ENCODE measurements around the gene ARPP19.
"Not testable (repeated sequence)": the region's sequence is repeated elsewhere in the genome, so short reads cannot be mapped to it uniquely, and the experiment has no call there.

The ARPP19 gene

DNA sequence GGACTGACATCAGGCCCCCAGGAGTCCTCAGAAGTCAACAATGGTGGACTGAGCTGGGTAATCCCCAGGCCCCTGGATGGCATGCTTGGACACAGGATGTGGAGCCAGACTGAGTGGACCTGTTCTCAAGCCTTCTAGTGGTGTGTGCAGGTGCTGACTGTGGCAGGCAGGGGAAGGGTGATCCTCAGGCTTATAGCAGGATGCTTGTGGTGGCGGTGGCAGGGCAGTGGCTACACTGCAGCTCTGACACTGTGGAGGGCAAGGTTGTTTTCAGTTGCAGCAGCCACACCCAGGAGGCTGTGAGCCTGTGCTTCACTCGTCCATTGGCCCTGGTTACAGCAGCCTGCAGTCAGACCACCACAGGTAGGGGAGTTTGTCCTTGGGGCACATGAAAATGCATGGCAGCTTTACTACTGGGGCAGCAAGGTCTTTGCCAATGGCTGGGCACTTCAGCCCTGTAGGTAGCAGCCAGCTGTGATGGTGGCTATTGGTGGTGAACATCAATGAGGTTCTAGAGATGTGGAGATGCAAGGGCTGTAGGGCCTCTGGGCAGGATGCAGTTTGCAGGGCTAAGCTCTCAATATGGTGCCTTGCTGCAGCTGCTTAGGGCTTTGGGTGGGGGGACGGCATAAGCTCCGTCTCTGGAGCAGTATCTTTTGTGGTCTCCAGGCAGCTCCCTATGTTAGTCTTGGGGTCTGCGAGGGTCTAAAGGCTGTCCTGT lies 22.6 kb downstream of the ARPP19 start:
- no peak for DNase-seq

DNA sequence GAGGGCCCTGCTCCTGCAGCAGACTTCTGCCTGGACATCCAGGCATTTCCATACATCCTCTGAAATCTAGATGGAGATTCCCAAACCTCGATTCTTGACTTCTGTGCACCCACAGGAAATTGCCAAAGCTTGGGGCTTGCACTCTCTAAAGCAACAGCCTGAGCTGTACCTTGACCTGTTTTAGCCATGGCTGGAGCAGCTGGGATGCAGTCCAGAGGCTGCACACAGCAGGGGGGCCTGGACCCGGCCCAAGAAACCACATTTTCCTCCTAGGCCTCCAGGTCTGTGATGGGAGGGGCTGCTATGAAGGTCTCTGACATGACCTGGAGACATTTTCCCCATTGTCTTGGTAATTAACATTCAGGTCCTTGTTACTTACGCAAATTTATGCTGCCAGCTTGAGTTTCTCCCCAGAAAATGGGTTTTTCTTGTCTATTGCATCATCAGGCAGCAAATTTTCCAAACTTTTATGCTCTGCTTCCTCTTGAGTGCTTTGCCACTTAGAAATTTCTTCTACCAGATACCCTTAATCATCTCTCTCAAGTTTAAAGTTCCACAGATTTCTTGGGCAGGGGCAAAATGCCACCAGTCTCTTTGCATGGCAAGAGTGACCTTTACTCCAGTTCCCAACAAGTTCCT lies 28.3 kb downstream of the ARPP19 start:
- DNase-seq = no peak

DNA sequence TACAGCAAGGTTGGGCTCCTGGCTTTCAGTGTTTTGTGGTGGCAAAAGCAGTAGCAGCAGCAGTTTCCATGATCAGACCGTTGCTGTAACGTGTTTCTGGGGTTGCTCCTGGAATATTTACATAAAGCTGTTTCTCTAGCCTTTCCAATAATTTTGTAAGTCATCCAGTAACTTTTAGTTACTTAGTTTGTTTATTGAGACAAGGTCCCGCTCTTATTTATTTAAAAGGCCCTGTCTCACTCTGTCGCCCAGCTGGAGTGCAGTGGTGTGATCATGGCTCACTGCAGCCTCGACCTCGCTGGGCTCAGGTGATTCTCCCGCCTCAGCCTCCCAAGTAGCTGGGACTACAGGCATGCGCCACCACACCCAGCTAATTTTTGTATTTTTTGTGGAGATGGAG lies 31.4 kb downstream of the ARPP19 start:
- no peak for DNase-seq

DNA sequence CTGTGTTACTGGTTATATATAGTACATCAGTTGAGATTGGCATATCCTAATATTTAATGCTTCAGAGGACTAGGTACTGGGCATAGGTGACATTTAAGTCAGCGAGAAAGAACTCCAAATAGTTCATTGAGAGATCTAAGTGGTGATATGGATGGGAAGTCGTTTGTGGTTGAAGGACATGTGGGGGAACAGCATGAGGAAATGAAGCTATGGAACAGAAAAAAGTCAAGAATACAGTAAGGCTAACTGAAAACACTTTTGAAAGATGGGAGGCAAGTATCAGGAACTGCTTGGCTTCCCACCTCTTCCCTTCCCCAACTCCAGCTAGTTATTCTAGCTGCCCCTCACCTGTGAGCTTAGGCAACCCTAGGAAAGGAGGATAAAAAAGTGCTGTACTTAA lies 36.4 kb downstream of the ARPP19 start:
- DNase-seq = no peak

DNA sequence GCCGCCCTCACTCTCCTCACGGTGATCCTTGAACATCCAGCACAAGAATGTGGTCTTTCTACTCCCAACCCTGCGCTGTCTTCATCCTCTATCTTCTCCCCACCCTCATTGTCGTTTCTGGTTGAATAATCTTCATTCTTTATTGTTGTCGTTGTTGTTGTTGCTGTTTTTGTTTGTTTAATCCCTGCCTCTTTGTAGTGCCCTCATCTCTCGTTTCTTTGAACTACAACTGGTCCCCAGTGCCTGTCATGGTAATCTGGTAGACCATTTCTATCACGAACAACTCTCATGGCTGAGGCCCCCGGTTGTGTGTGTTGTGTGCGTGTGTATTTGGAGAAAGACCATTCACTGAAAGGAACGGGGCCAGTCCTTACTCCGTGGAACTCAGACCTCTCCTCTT lies 38.9 kb downstream of the ARPP19 start:
- DNase-seq = no peak

DNA sequence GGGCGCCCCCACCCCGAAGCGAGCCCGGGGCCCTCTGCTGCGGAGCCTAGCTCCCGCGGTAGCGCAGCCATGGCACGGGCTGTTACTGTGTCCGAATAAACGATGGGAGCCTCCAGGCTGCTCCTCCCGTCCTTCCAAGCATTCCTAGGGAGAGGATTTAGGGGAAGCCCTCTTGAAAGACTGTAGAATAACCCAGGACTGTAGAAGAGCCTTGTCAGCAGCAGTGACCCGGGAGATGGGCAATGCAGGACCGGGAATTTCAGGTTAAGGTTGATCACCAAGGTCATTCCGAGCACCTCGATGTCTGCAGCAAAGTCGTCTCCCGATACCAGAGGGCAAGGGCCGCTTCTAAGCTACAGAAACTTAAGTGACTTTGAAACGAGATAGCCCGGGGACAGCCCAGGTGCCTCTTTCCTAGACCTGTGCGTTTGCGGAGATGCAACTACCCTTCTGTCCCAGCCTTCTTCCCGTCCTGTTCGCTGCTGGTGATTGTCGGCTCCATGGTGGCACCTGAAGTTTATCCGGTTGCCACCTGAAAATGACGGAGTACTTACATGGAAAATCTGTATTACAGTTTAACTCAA lies 39.4 kb downstream of the ARPP19 start:
- DNase-seq = no peak

DNA sequence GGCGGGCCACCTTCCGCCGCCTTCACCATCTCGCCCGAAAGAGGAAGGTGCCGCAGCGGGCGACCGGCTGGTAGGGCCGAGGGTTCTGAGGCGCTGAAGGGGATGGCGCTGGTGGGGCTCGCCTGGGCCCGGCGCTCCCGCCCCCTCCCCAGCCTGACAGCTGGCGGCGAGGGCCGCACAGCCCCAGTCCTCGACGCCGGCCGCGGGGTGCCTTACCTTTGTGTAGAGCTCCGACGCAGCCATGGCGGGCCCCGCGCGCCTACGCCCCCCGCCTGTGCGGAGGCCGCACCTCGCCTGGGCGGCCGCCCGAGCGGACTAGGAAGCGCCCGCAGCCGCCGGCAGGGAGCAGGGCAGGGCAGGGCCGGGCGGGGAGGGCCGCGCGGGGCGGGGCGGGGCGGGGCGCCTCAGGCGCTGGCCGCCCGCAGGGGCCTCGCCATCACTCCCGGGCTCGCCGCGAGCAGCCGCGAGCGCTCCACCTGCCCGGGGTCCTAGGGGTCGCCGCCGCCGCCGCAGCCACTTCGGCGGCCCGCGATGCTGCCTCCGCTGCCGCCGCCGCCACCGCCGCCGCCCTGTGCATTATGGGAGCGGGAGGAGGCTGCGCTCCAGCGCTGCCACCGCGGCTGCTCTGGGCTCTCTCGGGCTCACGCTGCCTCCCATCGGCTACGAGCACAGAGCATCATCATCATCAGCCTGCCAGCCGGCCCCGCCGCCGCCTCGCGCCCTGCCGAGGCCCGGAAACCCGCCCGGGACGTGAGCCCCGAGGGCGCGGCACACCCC lies 40.1 kb downstream of the ARPP19 start, which contains the start of gene MYO5A:
MYO5A (minus strand) TSS at position 317 of the 777 bp plus-strand sequence; CDS start at position 243, 74 bp downstream.
- DNase-seq = no peak

DNA sequence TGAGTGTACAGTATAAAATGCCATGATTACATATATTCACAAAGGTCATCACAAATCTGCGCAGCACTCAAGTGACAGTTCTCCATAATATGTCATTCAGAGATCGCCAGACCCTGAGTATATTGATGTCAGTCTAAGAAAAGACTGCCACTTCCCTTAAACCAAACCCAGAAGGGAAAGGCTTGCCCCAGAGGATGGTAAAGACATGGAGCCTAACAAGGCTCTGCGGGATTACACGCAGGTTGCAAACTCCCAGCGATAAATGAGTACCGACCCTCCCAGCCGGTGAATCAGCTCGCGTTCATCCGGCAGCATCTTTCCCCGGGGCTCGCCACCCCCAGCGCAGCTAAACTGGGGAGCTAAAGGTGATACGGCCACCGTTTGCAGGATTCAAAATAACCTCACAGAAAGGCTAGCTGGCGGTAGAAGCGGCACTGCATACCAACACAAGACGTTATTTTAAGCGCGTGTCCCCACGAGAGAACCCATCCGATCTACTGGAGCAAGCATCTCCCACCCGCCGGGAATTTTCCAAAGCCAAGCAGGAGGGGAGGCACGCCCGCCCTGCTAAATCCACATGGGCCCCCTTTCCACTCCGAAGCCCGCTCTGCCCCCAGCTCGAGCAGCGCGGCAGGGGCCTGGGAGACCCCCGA lies 40.8 kb downstream of the ARPP19 start:
- no peak for DNase-seq

DNA sequence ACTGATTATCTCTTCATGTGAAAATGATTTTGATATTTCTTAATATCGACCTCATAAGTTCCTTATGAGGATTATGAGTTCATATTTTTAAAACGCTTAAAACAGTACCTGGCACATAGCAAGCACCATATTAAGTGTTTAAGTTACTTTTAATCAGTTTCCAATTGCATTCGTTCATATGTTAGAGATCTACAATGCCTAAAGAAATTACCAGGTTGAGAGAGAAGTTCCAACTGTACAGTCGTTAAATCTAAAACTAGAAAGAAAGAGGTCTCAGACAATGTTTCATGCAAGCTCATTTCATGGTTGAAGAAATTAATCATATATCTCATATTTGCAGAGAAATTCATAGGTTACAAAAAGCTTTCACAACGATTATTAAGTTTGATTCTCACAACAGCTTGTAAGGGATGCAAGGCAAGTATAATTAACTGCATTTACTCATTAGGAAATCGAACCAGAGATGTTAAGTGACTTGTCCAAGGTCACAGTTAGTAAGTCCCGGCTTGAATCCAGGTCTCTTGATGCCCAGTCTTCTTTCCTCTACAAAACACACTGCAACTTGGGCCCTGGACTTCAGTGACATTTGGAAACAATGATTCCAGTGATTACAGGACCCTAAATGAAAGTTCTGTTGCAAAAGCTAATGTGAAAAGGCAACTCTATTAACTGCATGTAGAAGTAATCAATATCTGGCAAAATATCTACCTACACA lies 41.5 kb downstream of the ARPP19 start:
- no peak for DNase-seq

DNA sequence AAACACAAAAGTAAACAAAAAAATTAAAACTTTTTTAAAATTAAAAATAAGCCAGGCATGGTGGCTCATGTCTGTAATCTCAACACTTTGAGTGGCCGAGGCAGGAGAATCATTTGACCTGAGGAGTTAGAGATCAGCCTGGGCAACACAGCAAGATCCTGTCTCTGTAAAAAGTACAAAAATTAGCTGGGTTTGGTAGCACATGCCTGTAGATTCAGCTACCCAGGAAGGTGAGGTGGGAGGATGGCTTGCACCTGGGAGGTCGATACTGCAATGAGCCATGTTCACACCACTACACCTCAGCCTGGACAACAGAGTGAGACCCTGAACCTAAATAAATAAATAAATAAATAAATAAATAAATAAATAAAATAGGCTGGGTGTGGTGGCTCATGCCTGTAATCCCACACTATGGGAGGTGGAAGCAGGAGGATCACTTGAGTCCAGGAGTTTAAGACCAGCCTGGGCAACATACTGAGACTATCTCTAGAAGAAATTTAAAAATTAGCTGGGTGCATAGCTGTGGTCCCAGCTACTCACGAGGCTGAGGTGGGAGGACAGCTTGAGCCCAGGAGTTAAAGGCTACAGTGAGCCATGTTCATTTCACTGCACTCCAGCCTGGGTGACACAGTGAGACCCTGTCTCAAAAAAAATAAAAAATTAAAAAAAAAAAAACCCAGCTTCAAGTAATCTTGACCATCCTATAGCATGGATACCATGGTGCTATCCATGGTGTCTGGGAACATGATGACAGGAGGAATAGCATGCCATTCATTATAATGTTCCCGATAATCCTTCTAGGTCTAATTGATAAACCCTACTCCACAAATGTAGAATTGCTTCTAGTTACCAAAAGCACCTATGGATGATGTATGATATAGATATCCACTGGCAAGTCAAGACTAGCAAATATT lies 44.4 kb downstream of the ARPP19 start:
- DNase-seq = no peak

DNA sequence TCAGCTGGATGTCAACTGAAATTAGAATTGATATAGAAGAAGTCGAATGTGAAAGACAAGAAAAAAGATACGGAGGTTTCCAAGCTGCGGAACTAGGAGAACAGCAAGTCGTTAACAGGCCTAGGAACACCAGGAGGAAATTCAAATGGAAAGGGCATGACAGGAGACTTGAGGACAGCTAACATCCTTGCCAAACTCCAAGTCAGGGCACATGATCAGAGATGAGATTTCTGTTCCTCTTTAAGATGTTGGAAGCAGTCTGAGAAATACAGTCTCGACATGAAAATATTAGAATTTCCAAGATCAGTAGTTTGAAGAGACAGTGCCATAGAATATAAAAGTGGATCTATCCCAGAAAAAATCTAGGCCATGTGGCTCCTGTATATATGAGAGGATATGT lies 45.2 kb downstream of the ARPP19 start:
- no peak for DNase-seq

DNA sequence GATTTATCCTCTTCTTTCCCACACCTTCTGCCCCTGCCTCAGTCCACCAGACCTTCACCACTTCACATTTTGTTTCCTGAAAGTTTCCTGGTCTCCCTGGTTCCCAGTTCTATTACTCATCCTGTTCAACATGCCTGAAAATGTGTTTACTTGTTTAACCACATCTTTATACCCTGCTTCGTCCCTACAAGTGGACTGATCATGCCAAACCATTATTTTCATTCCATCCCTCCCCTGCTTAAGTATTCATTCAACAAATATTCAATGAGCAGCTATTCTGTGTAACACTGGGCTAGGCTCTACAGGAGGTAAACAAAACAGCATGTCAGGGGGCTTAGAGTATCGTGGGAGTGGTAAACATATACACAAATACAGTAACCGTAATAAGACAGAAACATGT lies 45.6 kb downstream of the ARPP19 start:
- no peak for DNase-seq

DNA sequence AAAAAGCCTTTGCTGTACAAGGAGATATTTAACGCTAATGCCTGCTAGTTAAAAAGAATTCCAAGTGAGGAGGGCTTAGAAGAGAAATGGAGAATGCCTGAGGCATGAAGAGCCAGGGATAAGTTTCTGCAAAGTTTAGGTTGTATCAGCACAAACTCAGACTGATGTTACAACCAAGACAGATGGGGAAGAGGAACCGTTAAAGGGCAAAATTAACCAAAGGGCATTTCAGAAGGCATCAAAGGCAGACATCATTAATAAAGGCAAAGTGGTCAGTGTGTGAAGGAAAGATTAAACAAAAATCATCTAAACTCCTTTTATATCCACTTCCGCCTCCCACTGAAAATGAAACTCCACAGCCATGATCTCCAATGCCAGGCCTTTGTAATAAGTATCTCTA lies 47.1 kb downstream of the ARPP19 start:
- no peak for DNase-seq

DNA sequence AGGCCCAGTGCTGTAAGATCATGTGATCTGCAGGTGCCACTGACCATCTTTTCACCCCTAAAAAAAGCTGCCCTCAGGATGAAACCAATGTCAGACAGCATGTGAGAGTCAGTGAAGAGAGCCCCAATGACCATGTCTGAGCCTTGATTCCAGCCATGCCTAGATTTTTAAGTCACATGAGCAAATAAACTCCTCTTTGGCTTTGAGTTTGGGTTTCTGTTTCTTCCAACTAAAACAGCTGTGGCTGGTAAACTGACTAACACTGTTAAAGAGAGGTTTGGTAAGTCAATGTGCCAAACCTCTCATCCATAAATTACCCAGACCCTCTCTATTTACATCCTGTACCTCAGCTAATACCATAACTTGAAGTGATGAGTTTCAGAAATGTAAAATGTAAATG lies 48.4 kb downstream of the ARPP19 start:
- DNase-seq = no peak

DNA sequence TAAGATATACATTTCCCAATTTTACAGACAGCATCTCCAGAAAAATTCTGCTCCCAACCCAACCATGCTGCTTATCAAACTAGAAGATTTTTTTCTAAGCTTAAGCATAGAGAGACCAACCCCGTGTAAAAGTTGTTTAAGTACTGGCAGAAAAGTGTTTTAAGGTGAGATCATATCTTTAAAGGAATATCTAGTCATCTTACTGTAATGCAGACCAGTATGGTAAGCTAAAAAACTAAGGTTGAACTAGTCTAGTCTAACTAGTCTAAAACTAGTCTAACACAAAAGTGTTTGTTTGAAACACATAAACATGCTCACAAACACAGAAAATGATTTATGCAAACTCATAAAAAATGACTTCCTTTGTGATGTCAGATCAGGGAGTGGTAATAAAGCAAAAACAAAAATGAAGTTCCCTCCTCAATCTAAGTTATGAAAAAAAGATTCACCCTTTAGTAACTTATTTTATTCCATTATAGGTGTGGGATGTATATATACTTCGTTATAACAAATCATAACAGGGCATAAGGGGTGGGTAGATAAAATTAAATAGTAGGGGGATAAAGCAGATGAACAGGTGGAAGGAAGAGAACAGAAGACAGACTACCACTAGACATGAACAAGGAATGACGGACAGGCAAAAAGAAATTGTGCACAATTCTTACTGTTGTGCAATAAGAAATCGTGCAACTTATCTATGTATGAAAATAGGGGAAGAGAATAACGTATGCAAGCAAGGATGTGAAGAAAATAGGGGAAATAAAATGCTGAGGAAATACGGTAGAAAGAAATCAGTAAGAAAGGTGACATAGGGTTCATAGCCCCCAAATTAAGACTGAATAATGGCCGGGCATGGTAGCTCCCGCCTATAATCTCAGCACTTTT lies 50.1 kb downstream of the ARPP19 start:
- no peak for DNase-seq

DNA sequence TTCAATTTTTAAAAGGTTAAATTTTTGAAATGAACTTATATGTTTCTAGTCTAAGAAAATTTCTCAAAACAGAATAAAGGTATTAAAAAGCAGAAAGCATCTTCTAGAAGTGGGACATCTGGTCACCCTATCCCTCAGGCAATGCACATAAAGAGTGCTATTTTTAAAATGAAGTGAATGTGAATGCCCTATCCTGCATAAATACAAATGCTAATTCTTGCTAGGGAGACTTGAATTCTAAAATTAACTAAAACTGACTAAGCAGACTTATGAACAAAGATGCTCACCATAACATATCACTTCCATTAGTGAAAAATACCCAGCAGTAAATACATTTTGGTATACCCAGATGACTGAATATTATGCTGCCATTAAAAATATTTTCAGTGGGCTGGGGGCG lies 51.8 kb downstream of the ARPP19 start:
- DNase-seq = no peak

DNA sequence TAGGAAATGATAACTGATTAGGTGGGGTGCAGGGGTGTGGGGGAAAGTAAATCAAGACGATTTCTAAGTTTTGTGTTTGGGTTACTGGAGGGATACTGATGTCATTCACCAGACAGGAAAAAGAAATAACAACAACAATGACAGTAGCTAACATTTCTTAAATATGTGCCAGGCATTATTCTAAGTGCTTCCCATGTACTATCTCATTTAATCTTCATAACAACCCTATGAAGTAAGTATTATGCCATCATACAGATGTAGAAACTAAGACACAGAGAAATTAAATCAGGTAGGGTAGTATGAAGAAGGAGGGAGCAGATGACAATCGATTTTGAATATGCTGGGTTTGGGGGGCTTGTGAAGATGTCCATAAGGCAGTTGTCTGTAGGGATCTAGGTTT lies 53.5 kb downstream of the ARPP19 start:
- no peak for DNase-seq

DNA sequence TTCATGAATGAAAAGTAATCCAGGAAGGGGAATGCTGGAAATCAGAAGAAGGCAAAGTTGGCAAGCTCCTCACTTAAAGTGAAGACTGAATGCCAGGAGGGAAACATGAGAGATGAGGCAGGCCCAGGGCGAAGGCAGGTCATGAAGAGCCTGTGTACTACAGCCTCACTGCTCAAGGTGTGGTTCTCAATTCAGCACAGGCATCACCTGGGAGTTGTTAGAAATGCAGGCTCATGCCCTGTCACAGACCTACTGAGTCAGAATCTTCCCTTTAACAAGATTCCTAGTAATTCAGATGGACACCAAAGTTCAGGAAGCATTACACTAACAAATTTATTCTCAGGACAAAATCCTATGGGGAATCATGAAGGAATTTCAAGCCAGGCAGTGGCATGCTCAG lies 54.3 kb downstream of the ARPP19 start:
- no peak for DNase-seq

DNA sequence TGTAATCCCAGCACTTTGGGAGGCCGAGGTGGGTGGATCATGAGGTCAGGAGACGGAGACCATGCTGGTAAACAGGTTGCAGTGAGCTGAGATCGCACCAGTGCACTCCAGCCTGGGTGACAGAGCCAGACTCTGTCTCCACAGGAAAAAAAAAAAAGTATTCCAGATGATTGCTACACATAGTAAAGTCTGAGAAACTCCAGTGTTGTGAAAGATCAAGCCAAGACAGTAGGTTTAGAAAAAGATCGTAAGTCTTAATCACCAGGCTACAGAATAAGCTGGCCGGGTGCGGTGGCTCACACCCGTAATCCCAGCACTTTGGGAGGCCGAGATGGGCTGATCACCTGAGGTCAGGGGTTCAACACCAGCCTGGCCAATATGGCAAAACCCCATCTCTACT lies 56.0 kb downstream of the ARPP19 start:
- not testable (repeated sequence) for DNase-seq

DNA sequence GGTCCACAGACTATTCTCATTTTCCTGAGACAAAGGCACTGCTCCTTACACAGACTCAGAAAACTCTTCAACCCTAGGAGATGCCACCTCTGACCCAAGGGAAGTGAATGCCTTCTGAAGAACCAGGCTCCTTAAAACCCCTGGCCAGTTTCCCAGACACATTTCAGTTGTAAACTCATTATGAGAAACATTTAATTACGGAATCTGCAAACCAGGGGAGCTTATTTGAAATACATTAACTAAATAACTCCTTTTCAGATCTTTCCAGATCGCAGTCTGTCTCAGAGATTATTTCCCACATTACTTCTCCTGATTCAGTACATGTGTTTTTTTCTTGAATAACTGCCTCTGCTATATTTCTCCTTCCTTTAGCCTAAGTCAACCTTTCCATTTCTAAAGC lies 57.7 kb downstream of the ARPP19 start:
- no peak for DNase-seq
